ENCODE results near the gene VASP. TPM values are rescaled to one million over a fixed set of nuclear protein-coding genes. Genes with fewer than 3 reads are reported as not detected.

Gene VASP
- total and polyA plus RNA-seq, 9 of the 15 experiments (the other 6 are each of a cell fraction or from before 2014, with no cell fraction given), result 16.7 to 261 (median 112) TPM

- TF ChIP-seq BCLAF1 (IDR thresholded peaks at IDR 0.05; ENCODE audit: borderline replicate concordance in 1 of 2, control insufficient read depth in 1 of 2, low read depth in 2 of 2, low read length in 1 of 2) (no peak), ZBTB11 (CRISPR knock-in tag; IDR thresholded peaks at IDR 0.05) (peak in 1 of 3 experiments; percentile 75; a peak in 2 of 6 replicates), ZNF23 (CRISPR knock-in tag; IDR thresholded peaks at IDR 0.05) (no peak), RCOR1 (IDR thresholded peaks at IDR 0.05; ENCODE audit: borderline replicate concordance in 1 of 2, low read depth in 2 of 2, low read length in 2 of 2) (peak in 1 of 2 experiments; percentile 61; a peak in 1 of 4 replicates), ZBTB33 (CRISPR knock-in tag; IDR thresholded peaks at IDR 0.05) (0 out of 2 replicates have a peak, but pooled peaks have one; percentile 13), MED1 (CRISPR knock-in tag; IDR thresholded peaks at IDR 0.05; ENCODE audit: borderline replicate concordance) (no peak), ELF2 (CRISPR knock-in tag; IDR thresholded peaks at IDR 0.05) (0 out of 2 replicates have a peak, but pooled peaks have one; percentile 49), HNRNPH1 (optimal IDR thresholded peaks at IDR 0.05; ENCODE audit: low read depth, low read length) (no peak), HLTF (IDR thresholded peaks at IDR 0.05) (no peak), ZBTB49 (CRISPR knock-in tag; IDR thresholded peaks at IDR 0.05; ENCODE audit: borderline replicate concordance) (no peak), YBX1 (IDR thresholded peaks at IDR 0.05) (no peak), TAF1 (IDR thresholded peaks at IDR 0.05; ENCODE audit: control insufficient read depth, extremely low read depth, insufficient read depth, low read length, severe bottlenecking) (peak; percentile 22)
Observed at GRCh38 chr19:45485305-45486077, 21.8 kb upstream of the VASP start (continued).

All from K562 (cell line).